Activated naive CD4-positive, alpha-beta T cell treated with anti-CD3 and anti-CD28 coated beads, Interleukin-2, amount 10 ng/mL, durations not matched to agents 7 days and 5 days (primary cell): Measurements from ENCODE around the gene SLC38A1.
A peak's percentile ranks its signal among the peaks of the same experiment; 100 is the strongest.
"Not testable (repeated sequence)": the region's sequence is repeated elsewhere in the genome, so short reads cannot be mapped to it uniquely, and the experiment has no call there.

Experiments
- CTCF ChIA-PET: fragments of 350-600 bp; sonication (Branson Sonifier 250); formaldehyde crosslinking; loops from one replicate; lab custom pipeline; 2021; ENCODE audit warnings: antibody characterized with exemption; lab: Charles Lee
- DNase-seq: peaks from one replicate; pipeline ENCODE4 v3.0.0-alpha.2; 2020
- H3K27ac Mint-ChIP-seq: one replicate; pipeline ENCODE4 v1.8.0; 2021; ENCODE audit warnings: mild to moderate bottlenecking, moderate library complexity, mixed read lengths
- H3K27me3 Mint-ChIP-seq: one replicate; pipeline ENCODE4 v1.8.0; 2021; ENCODE audit warnings: mild to moderate bottlenecking, mixed read lengths
- H3K36me3 Mint-ChIP-seq: one replicate; pipeline ENCODE4 v1.8.0; 2021; ENCODE audit warnings: mixed read lengths
- H3K4me1 Mint-ChIP-seq: one replicate; pipeline ENCODE4 v1.8.0; 2021; ENCODE audit warnings: mixed read lengths
- H3K4me3 Mint-ChIP-seq: one replicate; pipeline ENCODE4 v1.8.0; 2021; ENCODE audit warnings: mild to moderate bottlenecking, moderate library complexity, mixed read lengths
- H3K9me3 Mint-ChIP-seq: one replicate; pipeline ENCODE4 v1.8.0; 2021; ENCODE audit warnings: mixed read lengths

The SLC38A1 gene

DNA sequence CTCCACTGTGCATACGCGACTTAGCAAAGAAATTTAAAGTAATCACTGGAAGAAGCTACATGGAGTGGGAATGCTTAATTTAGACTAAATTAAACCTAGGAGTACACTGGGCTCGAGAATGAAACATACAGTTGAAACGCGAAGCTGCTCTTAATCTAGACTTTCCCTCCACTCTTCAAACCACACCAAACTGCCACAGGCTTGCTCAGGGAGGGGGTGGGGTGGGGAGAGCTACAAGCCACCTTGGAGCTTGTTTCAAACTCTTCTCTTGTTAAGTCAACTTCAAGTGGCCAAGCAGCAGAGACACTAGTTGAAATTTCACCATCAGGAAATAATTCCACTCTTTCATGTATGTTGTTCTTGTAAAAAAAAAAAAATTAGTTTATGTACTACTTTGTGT lies 69.9 kb downstream of the SLC38A1 start:
- peaks cover 9% of the 10 kb centered on the region for H3K9me3 Mint-ChIP-seq
- H3K27me3 Mint-ChIP-seq = no peaks in the 10 kb centered on the region
- no peak for DNase-seq
- H3K27ac Mint-ChIP-seq = peak overlapping the region; percentile 58
- H3K36me3 Mint-ChIP-seq = peaks cover 91% of the 10 kb centered on the region
- H3K4me1 Mint-ChIP-seq = peaks cover 8% of the 10 kb centered on the region
- CTCF ChIA-PET = interaction anchor here (1.0 kb wide), 1 partner anchor 71 kb away, joined by 3 read pairs; no protein-coding TSS in a partner anchor
- no peak overlapping the region for H3K4me3 Mint-ChIP-seq

DNA sequence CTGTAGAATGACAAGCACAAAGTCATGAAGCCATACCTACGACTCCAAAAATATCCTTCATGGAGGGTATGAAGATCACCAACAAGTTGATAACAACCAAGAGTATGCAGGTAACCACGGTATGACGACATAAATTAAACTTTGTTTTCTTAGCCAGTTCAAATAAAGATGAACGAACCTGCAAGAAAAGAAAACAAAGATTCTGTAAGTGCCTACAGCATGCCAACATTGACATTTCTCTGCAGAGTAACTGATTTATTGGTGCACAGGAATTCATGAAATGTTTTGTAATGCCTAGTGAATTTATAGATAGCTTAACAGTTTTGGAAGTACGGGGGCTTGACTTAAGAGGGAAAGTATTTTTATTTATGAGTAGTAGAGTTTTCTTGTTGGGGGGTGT lies 71.0 kb downstream of the SLC38A1 start:
- CTCF ChIA-PET = no interaction called here
- H3K4me1 Mint-ChIP-seq = peaks cover 8% of the 10 kb centered on the region
- H3K4me3 Mint-ChIP-seq = no peak overlapping the region
- peaks cover 19% of the 10 kb centered on the region for H3K9me3 Mint-ChIP-seq
- H3K27ac Mint-ChIP-seq = no peak overlapping the region
- no peak for DNase-seq
- no peaks in the 10 kb centered on the region for H3K27me3 Mint-ChIP-seq
- H3K36me3 Mint-ChIP-seq = peaks cover 91% of the 10 kb centered on the region

DNA sequence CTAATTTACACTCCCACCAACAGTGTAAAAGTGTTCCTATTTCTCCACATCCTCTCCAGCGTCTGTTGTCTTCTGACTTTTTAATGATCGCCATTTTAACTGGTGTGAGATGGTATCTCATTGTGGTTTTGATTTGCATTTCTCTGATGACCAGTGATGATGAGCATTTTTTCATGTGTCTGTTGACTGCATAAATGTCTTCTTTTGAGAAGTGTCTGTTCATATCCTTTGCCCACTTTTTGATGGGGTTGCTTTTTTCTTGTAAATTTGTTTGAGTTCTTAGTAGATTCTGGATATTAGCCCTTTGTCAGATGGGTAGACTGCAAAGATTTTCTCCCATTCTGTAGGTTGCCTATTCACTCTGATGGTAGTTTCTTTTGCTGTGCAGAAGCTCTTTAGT lies 78.3 kb downstream of the SLC38A1 start:
- DNase-seq, H3K4me3 Mint-ChIP-seq, H3K27me3 Mint-ChIP-seq, H3K4me1 Mint-ChIP-seq, CTCF ChIA-PET: not testable (repeated sequence)
- Mint-ChIP-seq H3K27ac (peak overlapping the region; percentile 34), H3K9me3 (peaks cover 36% of the 10 kb centered on the region), H3K36me3 (peaks cover 86% of the 10 kb centered on the region)

DNA sequence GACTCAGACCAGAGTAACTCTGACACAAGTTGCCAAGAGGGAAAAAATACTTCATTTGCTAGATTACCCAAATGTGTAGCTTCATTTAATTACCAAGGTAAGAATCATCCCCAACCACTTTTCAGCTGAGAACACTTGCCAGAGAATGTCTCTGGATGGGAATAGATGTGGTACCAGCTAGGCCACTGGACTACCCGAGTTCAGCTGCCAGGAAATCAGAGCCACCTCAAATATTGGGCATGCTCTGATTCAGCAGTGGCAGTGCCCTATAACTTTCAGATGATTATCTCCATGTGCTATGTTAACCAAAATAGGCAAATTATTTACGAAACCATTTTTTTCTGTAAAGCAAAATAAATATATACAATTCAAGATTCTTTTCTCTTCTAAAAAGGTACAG lies 80.7 kb downstream of the SLC38A1 start:
- Mint-ChIP-seq H3K4me1 (no peaks in the 10 kb centered on the region), H3K27ac (no peak overlapping the region), H3K36me3 (peaks cover 77% of the 10 kb centered on the region)

DNA sequence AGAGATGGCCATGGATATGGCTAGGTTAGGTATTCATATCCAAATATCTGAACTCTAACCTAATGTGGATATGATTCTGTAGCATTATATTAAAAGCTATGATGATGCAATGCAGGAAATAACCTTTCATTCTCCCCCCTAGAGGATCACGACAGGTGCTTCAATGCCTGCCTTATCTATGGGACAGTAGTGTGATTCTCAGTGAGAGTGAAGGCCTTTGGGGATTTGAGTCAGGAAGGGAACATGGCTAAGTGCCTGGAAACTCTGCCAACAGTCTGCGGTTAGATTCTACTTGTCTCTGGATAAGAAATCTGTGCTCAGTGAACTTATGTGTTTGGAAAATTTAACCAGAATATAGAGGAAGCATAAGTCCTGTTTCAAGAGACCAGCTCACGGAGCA lies 81.8 kb downstream of the SLC38A1 start:
- no peak for DNase-seq
- Mint-ChIP-seq H3K27ac (no peak overlapping the region), H3K4me1 (no peaks in the 10 kb centered on the region), H3K4me3 (no peak overlapping the region), H3K27me3 (no peaks in the 10 kb centered on the region), H3K36me3 (peaks cover 72% of the 10 kb centered on the region), H3K9me3 (peaks cover 14% of the 10 kb centered on the region)
- CTCF ChIA-PET = interaction anchor here (1.0 kb wide), 1 partner anchor 7 kb away, joined by 3 read pairs; no protein-coding TSS in a partner anchor

More for the DNA sequence above, 80.7 kb downstream of the SLC38A1 start:
- no peak for DNase-seq
- peaks cover 19% of the 10 kb centered on the region for H3K9me3 Mint-ChIP-seq
- H3K27me3 Mint-ChIP-seq = no peaks in the 10 kb centered on the region
- no peak overlapping the region for H3K4me3 Mint-ChIP-seq
- CTCF ChIA-PET = interaction anchor here (1.0 kb wide), 1 partner anchor 15 kb away, joined by 3 read pairs; no protein-coding TSS in a partner anchor

DNA sequence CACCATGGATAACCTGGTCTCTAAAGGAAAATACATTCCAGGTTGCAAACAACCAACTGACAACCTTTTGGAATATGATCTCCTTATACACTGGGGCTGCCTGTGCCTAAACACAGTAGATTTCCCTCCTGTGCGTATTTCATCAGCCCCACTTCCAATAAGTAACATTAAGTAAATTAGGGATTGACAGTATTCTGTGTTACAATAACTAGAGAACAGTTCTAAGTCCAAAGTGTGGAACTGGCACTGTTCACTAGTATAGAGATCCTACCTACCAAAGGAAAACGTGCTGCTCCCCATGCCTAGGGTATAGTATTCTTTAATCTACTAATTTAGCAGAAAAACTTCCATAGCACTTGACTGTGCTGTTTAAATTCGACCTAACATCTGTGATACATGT lies 82.8 kb downstream of the SLC38A1 start:
- Mint-ChIP-seq H3K27ac (no peak overlapping the region), H3K9me3 (peaks cover 5% of the 10 kb centered on the region), H3K36me3 (peaks cover 70% of the 10 kb centered on the region), H3K4me1 (no peaks in the 10 kb centered on the region), H3K4me3 (no peak overlapping the region), H3K27me3 (no peaks in the 10 kb centered on the region)
- no peak for DNase-seq
- CTCF ChIA-PET = interaction anchor here (1.0 to 1.2 kb wide), 2 partner anchors 8 to 115 kb away, joined by 3 read pairs; no protein-coding TSS in a partner anchor

DNA sequence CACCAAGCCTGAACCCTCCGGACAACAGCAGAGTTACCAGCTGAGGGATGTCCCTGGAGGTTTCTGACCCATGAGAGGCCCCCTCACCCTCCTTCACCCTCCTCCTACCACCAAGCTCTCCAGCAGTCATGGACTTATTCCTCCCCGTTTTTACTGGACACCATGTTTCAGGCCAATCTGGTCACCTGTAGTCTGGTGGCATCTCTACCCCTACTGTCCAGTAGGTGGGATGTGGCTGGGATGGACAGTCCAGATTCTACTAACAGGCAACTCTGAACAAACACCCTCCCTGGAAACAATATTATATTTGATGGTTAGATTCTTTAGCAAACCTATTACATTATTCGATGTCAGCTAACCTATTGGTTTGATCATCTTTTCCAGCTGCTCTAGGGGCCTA lies 83.2 kb downstream of the SLC38A1 start:
- Mint-ChIP-seq H3K4me1 (no peaks in the 10 kb centered on the region), H3K36me3 (peaks cover 66% of the 10 kb centered on the region), H3K27me3 (no peaks in the 10 kb centered on the region), H3K9me3 (peaks cover under 1% of the 10 kb centered on the region), H3K4me3 (no peak overlapping the region), H3K27ac (no peak overlapping the region)
- no peak for DNase-seq
- CTCF ChIA-PET = interaction anchor here (1.0 to 1.2 kb wide), 2 partner anchors 9 to 114 kb away, joined by 3 read pairs; no protein-coding TSS in a partner anchor

DNA sequence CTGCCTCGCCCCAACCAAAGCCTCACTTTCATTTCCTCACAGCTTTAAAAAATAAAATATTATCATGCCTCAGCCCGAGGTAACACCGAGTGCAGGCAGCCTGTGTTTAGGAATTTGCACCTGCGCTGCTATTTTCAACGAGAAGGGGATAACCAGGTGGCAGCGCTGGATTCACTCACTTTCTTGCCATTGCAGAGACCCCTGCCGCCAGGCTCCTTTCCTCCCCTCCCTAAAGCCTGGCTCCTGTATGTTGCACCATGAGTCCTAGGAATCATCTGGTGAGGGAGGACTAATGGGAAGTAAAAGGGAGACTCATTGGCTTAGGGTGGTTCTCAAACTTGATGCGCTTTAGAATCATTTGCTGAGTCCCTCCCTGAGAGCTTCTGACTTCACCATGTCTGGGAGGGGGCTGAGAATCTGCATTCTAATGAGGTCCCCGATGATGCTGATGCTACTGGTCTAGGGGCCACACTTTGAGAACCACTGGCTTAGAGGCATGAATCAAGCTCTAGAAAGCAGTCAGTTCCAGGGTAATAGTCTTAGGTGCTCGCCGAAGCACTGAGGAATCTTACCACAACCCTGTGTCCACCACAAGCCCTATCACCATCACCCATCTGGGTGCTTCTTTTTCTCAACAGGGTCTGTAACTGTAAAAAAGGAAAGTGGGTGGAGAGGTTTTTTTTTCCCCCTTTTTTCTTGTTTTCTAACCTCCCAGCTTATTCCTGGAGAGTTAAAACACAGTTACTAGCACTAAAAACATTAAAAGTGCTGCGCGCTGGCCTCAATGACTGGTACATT lies 83.8 kb downstream of the SLC38A1 start:
- no peak overlapping the region for H3K27ac Mint-ChIP-seq
- H3K9me3 Mint-ChIP-seq = no peaks in the 10 kb centered on the region
- CTCF ChIA-PET = interaction anchor here (1.2 kb wide), 1 partner anchor 113 kb away, joined by 3 read pairs; no protein-coding TSS in a partner anchor
- no peaks in the 10 kb centered on the region for H3K27me3 Mint-ChIP-seq
- no peaks in the 10 kb centered on the region for H3K4me1 Mint-ChIP-seq
- H3K4me3 Mint-ChIP-seq = no peak overlapping the region
- peaks cover 60% of the 10 kb centered on the region for H3K36me3 Mint-ChIP-seq
- no peak for DNase-seq

DNA sequence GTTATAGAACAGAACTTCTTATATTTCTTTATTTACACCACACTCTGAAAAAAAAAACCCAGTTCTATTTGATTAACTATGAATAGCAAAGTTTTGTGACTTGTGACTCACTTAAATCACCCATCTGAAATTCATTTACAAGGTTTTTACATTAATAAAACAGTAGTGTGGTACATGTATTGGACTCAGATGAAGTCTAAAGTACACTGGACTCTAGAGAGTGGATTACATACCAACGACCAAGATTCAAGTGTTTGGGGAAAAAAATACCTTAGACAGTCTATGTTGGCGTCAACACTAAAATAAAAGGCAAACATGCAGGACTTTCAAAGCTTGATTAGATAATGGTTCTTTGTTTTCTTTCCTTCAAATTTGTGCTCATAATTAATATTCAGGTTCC lies 85.7 kb downstream of the SLC38A1 start:
- no peaks in the 10 kb centered on the region for H3K27me3 Mint-ChIP-seq
- H3K9me3 Mint-ChIP-seq = no peaks in the 10 kb centered on the region
- H3K27ac Mint-ChIP-seq = no peak overlapping the region
- no peak overlapping the region for H3K4me3 Mint-ChIP-seq
- CTCF ChIA-PET = no interaction called here
- H3K4me1 Mint-ChIP-seq = peaks cover 10% of the 10 kb centered on the region
- DNase-seq = no peak
- peaks cover 48% of the 10 kb centered on the region for H3K36me3 Mint-ChIP-seq

DNA sequence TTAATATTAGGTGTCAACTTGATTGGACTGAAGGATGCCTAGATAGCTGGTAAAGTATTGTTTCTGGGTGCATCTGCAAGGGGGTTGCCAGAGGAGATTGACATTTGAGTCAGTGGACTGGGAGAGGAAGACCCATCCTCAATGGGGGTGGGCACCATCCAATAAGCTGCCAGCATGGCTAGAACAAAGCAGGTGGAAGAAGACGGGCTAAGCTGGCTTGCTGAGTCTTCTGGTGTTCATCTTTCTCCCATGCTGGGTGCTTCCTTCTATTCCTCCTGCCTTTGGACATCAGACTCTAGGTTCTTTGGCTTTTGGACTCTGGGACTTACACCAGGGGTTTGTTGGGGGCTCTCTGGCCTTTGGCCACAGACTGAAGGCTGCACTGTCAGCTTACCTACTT lies 87.4 kb downstream of the SLC38A1 start:
- Mint-ChIP-seq H3K27me3 (no peaks in the 10 kb centered on the region), H3K9me3 (no peaks in the 10 kb centered on the region), H3K36me3 (peaks cover 40% of the 10 kb centered on the region), H3K4me3 (no peak overlapping the region), H3K27ac (peak overlapping the region; percentile 1), H3K4me1 (peaks cover 22% of the 10 kb centered on the region)
- DNase-seq = no peak
- CTCF ChIA-PET = no interaction called here

DNA sequence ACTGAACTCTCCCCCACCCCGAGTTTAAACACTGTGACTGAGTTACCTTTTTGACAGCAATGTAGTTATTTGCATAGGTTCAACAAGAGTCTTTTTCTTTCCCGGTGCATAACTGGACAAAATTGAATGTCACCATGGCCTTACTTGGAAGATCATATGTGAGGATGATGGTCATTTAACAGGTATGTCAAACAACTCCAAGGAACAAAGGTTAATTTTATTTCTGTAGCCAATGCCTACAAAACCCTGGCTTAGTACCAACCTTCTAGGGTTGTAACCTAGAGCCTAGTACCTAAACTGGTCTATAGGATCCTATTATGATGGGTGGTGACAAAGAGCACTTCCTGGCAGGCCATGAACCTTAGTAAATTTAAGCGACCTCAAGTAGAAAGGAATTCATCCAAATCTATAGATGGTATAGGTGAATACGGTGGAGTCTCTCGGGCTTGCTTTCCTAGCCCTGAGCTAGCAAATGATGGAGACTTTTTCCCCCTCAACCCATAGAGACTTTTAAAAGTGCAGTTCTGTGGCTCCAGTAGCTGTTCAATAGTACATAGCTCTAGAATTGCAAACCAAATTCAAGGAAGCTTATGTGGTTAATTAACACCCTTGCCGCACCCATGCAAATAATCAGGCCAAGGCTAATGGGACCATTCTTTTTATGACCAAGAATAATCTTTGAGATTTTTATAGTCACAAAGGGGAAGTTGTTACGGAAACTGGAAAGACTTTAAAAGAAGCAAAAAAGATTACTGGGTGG lies 89.0 kb downstream of the SLC38A1 start:
- H3K27me3 Mint-ChIP-seq = no peaks in the 10 kb centered on the region

DNA sequence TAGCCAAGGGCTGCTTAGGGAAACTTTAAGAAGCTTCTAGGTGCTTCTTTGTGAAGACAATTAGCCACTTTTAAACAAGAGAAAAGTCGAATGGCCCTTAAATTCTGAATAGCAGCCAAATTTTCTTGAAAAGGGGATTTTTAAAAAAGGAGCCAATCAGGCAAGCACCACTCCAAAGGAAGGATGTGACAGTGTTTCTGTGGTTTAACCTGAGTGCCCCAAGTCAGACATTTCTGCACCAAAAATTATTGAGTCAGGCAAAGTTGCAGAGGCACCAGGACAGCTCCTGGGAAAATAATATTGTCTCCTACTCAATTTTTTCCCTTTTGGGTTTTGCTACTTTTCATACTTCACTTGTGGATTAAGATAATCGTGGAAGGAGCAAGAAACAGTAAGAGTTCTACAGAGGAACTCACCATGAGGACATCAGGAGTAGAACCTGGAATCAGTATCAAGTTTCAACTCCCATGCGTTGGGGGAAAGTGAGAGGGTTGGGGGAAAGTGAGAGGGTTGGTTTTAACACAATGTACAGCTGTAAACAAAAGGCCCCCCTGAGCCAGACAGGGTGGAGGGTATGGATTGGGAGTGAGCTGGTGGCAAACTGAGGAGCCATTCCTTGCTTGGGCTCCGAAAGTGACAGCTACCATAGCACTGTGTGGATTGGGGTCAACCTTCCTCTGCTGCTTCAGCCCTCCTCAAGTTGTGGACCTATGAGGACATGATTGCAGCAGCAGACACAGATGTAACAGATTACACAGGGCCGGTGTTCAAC lies 90.8 kb downstream of the SLC38A1 start:
- peaks cover 22% of the 10 kb centered on the region for H3K4me1 Mint-ChIP-seq
- H3K9me3 Mint-ChIP-seq = no peaks in the 10 kb centered on the region
- DNase-seq = no peak
- CTCF ChIA-PET = interaction anchor here (0.6 kb wide), 1 partner anchor 657 kb away, joined by 3 read pairs; no protein-coding TSS in a partner anchor
- no peaks in the 10 kb centered on the region for H3K27me3 Mint-ChIP-seq
- H3K36me3 Mint-ChIP-seq = peaks cover 19% of the 10 kb centered on the region
- no peak overlapping the region for H3K4me3 Mint-ChIP-seq
- peak overlapping the region; percentile 74 for H3K27ac Mint-ChIP-seq

More for the DNA sequence above, 89.0 kb downstream of the SLC38A1 start:
- H3K27ac Mint-ChIP-seq = no peak overlapping the region
- no peaks in the 10 kb centered on the region for H3K9me3 Mint-ChIP-seq
- CTCF ChIA-PET = no interaction called here
- H3K4me1 Mint-ChIP-seq = peaks cover 22% of the 10 kb centered on the region
- DNase-seq = no peak
- H3K4me3 Mint-ChIP-seq = no peak overlapping the region
- H3K36me3 Mint-ChIP-seq = peaks cover 32% of the 10 kb centered on the region

DNA sequence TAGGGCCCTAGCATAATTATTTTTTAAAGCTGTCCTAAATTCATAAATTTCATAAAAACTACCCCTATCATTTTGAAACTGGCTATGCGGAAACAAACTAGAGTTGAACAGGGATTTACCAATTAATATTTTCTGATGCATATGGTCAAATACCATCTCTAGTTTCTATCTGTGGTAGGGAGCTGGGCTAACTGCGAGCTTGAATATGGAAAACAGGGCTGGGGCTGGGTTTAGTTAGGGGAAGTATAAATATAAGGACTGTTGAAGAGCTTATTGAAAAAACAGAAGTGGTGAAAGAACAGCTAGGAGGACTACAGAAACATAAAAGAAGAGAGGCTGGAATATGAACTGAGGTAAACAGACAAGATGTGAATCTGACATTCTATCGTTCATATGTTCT lies 91.8 kb downstream of the SLC38A1 start:
- H3K27me3 Mint-ChIP-seq = no peaks in the 10 kb centered on the region
- H3K27ac Mint-ChIP-seq = no peak overlapping the region
- DNase-seq = no peak
- H3K36me3 Mint-ChIP-seq = peaks cover 13% of the 10 kb centered on the region
- no peaks in the 10 kb centered on the region for H3K9me3 Mint-ChIP-seq
- peaks cover 22% of the 10 kb centered on the region for H3K4me1 Mint-ChIP-seq
- CTCF ChIA-PET = interaction anchor here (0.6 to 0.7 kb wide), 2 partner anchors 450 to 658 kb away, joined by 3 read pairs; no protein-coding TSS in a partner anchor
- no peak overlapping the region for H3K4me3 Mint-ChIP-seq

DNA sequence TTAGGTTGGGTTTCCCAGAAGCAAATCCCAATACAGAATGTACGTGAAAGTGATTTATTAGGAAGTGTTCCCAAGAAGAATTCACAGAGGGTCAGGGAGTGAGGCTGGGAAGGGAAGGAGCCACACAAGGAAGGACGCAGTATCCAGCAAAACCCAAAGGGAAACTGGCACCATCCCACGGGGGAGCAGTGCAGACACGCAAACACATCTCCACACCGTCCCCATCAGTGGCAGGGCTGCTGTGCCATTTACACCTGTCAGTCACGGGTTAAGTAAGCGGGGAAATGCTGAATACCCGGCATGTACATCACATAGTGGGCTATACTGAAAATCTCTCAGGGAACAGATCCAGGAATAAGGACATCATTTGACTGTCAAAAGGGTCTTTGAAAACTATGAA lies 93.9 kb downstream of the SLC38A1 start:
- CTCF ChIA-PET = no interaction called here
- DNase-seq = no peak
- Mint-ChIP-seq H3K27ac (no peak overlapping the region), H3K4me1 (peaks cover 22% of the 10 kb centered on the region), H3K4me3 (no peak overlapping the region), H3K36me3 (peaks cover 5% of the 10 kb centered on the region), H3K9me3 (no peaks in the 10 kb centered on the region), H3K27me3 (no peaks in the 10 kb centered on the region)
